Measurements from ENCODE around the gene EPM2A.

GRCh38 chr6:145736661-145737144 is 1.4 kb upstream of the EPM2A start:
- TF ChIP-seq POLR2A (IDR thresholded peaks at IDR 0.05): no peak
- no peak for TF ChIP-seq CTCF (IDR thresholded peaks at IDR 0.05)
